Lung microvascular endothelial cell (primary cell): Measurements from ENCODE around the gene ZNF385D. TPM values are rescaled to one million over a fixed set of nuclear protein-coding genes. Genes with fewer than 3 reads are reported as not detected.

Experiments
- DNase-seq, 2 donors: peaks; one replicate each; pipeline versions ENCODE4 v3.0.0 to v3.0.0-alpha.2; 2010; ENCODE audit warnings: low read depth in 2 of 2
- total RNA-seq: library from RNA; depleted of rRNA; stranded (reverse); fragments of >200 nt; gene quantifications from 2 replicates; pipeline ENCODE4 v1.2.1, GENCODE V29; 2014

ZNF385D gene
- total RNA-seq, 1 donor from 2014 or later: 1.8 TPM

GRCh38 chr3:21449738-21450137 lies 301.3 kb downstream of the ZNF385D start:
- no peak for DNase-seq

GRCh38 chr3:21447476-21448151 lies 303.4 kb downstream of the ZNF385D start:
- no peak for DNase-seq

- DNase-seq: no peak
These were observed 304.0 kb downstream of the ZNF385D start for GRCh38 chr3:21446945-21447475.

- no peak for DNase-seq
These were observed 305.0 kb downstream of the ZNF385D start for GRCh38 chr3:21446027-21446426.

GRCh38 chr3:21441821-21442220 lies 309.2 kb downstream of the ZNF385D start:
- no peak for DNase-seq

- DNase-seq: peak in 1 of 2 donors; percentile 7
These were observed 314.2 kb downstream of the ZNF385D start for GRCh38 chr3:21436835-21437234.

- peak; percentile 48 to 83 for DNase-seq
These were observed 315.1 kb downstream of the ZNF385D start for GRCh38 chr3:21435871-21436270.

DNA sequence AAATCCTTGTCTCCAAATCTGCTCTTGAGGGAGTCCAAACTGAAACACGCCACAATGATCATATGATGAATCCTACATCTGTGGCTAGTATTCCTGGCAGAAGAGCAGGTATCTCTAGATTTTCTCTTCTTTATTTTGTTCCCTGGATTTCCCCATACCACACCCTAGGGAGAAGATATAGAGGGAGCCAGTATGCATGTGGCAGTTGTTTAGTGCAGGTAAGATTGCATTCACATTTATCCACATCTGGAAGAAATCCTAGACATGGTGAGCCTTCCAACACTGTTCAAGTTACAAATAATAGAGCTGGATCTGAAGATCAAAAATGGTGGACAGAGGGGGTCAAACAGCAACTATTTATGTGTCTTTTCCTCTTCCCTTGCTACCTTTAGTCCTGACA lies 316.7 kb downstream of the ZNF385D start:
- DNase-seq: no peak

DNA sequence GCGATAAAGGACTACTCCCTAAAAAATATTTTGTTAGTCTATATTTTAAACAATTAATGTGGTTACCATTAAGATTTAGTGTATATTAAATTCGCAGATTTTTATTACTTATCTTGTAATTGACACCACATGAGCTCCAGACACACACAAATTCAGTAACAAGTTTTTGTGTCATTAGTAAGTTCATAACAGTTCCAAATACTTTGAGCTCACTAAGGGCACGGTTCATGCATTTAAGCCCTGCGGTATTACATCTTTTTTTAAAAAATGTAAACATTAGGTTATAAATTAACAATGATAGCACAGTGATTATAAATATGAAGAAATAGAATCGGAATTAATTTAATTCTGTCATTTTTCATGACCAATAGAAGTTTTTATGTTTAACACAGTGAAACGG lies 317.3 kb downstream of the ZNF385D start:
- no peak for DNase-seq

DNA sequence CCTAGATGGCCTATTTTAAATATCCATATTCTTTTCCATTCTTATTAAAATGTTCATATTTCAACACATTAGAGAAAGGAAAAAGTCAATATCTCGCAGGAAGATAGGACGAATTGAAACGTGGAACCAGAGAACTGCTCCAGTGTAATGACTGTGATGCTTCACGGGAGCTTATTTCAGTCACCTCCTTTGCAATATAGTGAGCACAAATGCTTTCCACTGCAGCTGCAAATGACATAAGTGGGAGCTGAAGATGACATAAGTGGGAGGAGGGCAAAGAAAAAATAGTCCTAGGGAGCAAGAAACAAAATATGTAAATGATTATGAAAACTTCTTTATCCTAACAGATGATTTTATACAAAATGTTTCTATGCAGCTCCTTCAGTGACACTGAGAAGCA lies 324.1 kb downstream of the ZNF385D start:
- DNase-seq: no peak

DNA sequence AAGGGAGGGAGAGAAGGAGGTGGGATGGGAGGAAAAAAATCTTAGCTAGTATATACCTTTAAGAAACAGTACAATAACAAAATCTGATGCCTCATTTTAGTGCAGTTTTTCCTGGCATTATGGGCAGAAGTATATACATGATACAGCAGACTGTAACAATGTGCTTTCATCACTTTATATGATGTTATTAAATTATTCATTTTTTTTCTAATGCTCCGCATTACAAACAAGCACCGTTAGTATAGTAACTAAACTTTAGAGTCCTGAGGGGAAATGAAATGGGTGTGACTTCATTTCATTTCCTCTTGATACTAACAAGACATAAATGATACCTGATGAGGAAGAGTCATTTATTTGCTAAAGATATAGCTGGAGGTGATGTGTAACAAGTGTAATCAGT lies 325.3 kb downstream of the ZNF385D start:
- no peak for DNase-seq

- DNase-seq: no peak
These were observed 329.9 kb downstream of the ZNF385D start for GRCh38 chr3:21421096-21421495.

GRCh38 chr3:21417991-21418390 lies 333.0 kb downstream of the ZNF385D start:
- no peak for DNase-seq

DNA sequence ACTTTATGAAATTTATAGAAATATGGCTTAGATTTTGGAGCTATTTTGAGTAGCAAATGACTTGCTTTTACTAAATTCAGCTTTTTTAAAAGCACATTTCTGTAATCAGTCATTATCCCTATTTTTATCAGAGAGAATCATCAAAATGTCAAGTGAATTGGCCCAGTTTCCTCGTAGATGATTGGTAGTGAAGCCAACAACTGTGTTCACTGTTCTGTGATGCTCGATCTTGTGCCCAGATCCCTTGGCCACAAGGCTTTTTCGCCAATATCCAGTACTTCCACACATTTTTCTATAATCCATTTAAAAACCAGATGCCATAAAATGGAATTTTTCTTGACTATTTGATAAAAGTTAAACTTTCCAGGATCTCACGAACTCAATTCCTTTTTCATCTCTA lies 336.5 kb downstream of the ZNF385D start:
- no peak for DNase-seq

GRCh38 chr3:21411058-21411457 lies 340.0 kb downstream of the ZNF385D start:
- DNase-seq: no peak

DNA sequence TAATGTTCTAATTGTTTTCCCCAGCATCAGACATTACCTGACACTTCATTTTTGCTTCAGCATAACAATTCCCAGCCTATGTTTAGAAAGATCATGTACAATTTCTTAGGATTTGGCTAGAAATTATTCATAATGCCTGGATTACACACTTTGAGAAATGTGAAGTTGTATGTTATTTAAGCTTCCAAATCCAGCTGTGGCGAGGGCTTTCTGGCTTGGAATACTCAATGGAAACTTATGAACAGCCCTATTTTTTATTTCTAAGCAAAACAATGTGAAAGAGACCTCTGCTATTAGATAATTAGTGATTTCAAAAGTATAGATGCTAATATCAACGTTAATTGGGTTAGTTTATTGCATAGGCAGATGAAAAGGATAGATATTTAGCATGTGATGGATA lies 341.6 kb downstream of the ZNF385D start:
- DNase-seq: no peak

DNA sequence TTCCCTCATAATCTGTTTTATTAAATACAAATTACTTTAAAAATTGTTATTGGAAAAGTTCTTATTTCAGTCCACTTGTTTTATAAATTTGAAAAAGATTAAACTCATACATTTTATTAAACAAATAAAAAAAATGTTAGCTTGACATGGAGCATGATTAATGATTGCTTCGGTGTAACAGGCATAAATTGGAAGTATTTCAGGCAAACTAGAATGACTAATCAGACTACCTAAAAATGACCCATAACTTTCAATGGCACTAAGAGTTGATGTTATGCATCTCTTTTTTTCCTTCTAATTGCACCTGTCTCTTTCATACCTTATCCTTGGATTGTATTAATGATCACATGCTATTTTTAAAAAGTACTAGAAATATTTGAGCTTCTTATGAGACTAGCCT lies 343.3 kb downstream of the ZNF385D start:
- DNase-seq: no peak

DNA sequence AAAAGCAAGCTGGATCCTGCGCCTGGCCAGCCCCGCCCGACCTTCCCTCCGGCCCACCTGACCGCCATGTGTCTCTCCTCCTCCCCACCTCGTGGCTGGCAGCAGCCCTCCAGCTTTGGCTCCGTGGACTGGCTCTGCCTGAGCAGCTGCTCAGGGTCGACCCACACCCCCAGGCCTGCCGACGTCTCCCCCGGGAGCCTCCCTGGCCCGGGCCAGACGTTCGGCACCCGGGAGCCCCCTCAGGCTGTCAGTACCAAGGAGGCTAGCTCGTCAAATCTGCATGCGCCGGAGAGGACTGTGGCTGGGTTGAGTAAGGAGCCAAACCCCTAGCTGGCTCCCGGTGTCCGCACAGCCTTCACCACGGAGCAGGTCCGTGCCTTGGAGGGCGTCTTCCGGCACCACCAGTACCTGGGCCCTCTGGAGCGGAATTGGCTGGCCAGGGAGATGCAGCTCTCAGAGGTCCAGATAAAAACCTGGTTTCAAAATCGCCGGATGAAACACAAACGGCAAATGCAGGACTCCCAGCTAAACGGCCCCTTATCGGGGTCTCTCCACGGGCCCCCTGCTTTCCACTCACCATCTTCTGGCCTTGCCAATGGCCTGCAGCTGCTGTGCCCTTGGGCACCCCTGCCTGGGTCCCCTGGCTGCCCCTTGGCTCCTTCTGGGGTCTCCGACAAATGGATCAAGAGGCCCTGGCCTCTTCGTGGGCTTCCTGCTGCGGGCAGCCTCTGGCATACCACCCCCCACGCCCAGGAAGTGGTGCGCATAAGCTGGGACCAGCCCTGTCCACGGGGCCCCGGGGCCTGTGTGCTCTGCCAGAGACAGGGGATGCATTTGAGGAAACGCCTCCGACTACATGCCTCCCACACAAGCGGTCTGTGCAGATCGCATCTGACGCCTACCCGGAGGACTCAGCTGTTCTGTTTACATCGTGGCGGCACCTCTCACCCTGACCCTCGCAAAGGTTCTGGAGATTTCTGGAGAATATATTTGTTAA lies 345.0 kb downstream of the ZNF385D start:
- DNase-seq: no peak

- no peak for DNase-seq
These were observed 352.5 kb downstream of the ZNF385D start for GRCh38 chr3:21398461-21398860.

DNA sequence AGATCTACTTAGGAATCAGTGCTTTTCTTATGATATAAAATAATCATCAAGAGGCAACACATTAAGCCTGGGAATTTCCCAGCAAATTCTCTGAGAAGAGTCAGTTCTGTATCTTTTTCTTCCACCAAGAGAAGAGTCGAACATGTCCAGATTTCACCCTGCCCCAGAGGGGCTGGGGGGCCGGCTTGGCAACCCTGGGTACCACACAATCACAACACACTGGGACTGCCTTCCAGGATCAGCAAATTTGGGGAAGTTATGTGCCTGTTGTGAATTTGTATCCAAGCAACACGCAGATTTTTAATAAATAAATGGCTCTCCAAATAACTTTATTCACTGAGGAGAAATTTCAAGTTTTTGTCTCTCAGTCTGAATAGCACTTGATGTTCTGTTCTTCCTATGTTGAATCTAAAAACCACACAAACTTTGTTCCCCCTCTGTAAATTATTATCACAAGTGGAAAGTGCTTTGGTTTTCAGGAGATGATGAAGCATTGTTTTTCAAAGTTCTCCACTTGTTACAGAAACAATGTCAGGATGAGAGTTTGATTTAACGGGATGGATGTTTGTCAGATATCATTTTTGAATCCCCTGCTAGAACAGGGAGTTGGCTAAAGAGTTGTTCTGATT lies 357.2 kb downstream of the ZNF385D start:
- no peak for DNase-seq

DNA sequence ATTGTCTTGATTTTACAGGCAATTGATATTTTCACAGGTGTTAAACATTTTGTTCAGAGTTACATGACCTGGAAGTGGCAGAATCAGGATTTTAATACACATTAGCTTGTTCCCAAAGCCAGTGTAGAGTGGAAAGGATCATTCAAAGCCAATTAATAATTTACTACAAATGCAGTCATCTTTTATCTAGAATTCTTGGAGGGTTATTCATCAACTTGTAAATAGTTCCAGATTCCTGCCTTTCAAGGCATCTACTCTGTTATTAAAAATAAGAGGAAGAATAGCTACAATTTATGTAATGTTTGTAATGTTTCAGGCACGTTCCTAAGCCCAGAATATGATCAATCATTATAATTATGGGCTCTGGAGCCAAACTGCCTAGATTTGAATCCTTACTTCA lies 358.5 kb downstream of the ZNF385D start:
- no peak for DNase-seq

DNA sequence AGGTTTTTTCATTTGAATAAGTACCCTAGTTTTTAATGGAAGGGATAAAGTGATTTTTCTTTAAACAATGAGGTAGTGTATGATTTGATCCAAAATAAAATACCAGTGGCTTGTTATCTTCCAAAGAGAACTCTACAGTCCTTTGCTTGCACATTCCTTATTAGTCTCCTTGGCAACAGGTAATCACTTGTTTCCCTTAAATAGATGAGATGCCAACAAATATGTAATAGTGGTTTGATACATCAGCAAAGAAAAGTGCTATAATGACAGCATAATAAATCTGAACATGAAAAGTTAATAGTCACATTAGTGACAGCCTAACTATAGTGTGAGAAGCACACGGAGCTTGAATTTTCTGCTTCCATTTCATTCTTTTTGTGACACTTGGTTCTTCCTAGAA lies 360.2 kb downstream of the ZNF385D start:
- DNase-seq: no peak
